HUDEP-2 (cell line): Measurements from ENCODE around the gene IQGAP3.
A peak's percentile ranks its signal among the peaks of the same experiment; 100 is the strongest.
"Not testable (repeated sequence)": the region's sequence is repeated elsewhere in the genome, so short reads cannot be mapped to it uniquely, and the experiment has no call there.

Source experiments
- DNase-seq, 76 experiments: peaks; one replicate each; lab custom pipeline; 2025; ENCODE audit not compliant: unreplicated experiment in 76 of 76; lab: John Stamatoyannopoulos, UW

Gene IQGAP3

GRCh38 chr1:156578055-156578454 is 5.7 kb upstream of the IQGAP3 start:
- no peak for DNase-seq

DNA sequence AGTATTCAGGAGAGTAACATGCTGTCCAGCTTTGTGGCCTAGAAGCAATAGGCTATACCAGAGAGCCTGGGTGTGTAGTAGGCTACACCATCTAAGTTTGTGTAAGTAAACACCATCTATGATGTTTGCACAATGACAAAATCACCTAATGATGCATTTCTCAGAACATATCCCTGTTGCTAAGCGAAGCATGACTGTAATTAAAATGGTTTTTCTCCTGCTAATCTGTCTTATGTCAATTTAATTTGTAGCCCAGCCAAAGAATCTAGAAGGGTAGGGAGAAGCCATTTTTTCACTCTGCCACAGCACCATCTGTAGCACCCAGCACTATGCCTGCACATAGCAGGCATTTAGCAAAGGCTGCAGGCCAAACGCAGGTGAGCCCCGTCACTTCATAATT is 5.2 kb upstream of the IQGAP3 start:
- no peak for DNase-seq

DNA sequence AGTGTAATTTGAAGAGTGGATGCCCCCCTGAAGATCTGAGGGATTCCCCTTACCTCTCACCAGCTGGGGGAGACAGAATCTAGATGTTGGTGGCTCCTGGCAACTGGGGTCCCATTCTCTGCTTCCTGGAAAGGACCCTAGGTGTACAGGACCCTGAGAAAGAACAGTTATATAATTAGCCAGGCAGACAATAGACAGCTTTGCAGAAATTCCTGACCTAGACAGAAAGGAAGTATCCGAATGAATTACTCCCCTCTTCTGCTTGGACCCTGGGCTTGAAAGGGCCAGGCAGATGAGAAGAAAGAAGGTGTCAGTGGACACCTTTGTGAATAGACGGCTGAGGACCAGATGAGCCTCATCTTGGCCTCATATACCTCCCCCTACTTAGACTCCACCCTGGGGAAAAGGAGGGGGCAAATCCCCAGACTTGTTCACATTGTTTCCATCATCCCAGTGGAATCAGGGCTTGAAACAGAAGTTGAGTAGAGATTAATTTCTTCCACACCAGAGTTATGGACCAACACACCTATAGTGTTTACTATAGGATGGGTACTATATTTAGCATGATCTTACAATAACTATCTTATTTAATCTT is 1.8 kb upstream of the IQGAP3 start:
- no peak for DNase-seq

DNA sequence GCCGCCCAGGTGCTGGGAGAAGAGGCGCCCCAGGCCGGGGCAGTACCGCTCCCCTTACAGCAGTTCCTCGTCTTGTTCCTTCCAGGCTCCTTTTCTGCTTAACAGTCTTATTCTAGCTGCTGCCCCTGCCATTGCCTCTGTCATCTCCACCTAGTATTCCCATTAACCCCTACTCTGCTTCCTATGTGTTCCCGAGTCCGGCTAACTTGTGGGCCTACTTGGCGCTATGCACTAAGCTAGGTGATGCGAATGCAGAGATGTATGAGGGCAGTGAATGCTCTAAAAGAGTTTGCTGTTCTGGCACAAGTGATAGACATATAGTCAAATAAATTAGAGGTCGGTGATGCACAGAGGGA is 276 bp upstream of the IQGAP3 start:
- DNase-seq = no peak

GRCh38 chr1:156571261-156571852 is 1.0 kb downstream of the IQGAP3 start:
- DNase-seq = no peak

DNA sequence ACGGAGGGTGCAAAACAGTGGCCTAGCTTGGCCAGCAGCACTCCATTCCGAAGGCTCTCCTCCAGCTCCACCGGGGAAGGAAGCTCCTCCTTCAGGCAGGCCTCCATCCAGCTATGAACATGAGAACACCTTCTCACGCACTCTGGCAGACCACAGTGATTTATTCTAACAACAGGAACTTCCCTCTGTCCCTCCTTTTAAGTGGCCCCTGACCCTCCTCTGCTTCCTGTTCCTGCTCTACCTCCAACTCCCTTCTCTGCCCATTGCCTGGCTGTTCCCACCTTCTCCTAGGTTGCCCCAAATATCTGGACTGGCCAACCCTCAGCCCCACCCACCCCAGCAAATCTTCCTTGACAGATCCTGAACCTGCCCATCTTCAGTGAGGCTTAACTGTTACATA is 5.9 kb downstream of the IQGAP3 start:
- DNase-seq = no peak

DNA sequence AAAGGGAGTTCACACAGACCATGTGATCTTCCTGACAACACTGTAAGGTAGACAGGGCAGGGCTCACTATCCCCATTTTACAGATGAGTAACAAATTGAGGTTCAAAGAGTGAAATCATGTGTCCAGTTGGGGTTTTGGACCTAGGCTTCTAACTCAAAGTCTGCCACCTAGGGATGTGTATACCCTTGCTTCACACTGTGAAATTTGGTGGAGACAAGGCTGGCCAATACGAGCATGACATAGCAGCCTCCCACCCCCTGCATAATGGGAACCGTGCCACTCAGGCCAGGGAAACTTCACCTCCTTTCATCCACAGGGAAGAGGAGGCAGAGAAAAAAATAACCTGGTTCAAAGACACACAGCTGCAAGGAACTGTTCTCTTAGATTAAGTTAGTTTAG is 6.8 kb downstream of the IQGAP3 start:
- DNase-seq = no peak

- DNase-seq = peak in 1 of 76 experiments; percentile 2
These were observed 11.7 kb downstream of the IQGAP3 start for GRCh38 chr1:156560585-156561163.

DNA sequence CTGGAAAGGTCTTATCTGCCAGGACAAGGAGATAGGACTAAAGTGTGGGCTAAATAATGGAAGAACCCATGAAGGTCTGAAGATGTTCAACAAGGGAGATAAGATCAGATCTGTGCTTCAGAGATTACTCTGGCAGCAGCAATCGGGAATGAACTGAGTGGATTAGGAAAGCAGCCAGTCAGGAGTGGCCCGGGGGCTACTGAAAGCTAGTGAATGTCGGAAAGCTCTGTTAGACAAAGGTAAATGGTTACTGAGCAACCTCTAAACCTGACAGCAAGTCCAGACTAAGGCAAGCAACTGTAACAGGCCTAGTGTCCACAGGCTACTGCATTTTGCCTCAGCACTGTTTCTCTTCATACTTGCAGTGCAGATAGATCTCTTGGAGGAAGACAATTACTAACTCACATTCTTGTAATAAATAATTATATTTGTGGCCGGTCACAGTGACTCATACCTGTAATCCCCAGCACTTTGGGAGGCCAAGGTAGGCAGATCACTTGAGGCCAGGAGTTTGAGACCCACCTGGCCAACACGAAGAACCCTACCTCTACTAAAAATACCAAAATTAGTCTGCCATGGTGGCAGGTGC is 12.5 kb downstream of the IQGAP3 start:
- DNase-seq = no peak

GRCh38 chr1:156559086-156559796 is 13.1 kb downstream of the IQGAP3 start:
- no peak for DNase-seq

- no peak for DNase-seq
These were observed 16.0 kb downstream of the IQGAP3 start for GRCh38 chr1:156556354-156556753.

GRCh38 chr1:156555715-156556114 is 16.6 kb downstream of the IQGAP3 start:
- no peak for DNase-seq

DNA sequence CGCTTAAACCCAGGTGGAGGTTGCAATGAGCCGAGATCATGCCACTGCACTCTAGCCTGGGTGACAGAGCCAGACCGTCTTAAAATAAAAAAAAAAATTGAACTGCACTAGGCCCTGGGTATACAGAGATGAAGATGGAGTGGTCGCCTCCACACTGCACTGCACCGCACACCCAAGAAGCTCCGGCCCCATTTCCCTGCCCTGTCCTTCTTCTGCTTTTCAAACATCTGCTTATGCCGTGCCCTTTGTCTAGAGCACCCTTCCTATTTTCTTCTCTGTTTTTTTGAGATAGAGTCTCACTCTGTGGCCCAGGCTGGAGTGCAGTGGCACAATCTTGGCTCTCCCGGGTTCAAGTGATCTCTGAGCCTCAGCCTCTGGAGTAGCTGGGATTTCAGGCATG is 17.4 kb downstream of the IQGAP3 start:
- DNase-seq = no peak

- no peak for DNase-seq
These were observed 18.4 kb downstream of the IQGAP3 start for GRCh38 chr1:156553860-156554485.

- not testable (repeated sequence) for DNase-seq
These were observed 19.4 kb downstream of the IQGAP3 start for GRCh38 chr1:156552937-156553336.

DNA sequence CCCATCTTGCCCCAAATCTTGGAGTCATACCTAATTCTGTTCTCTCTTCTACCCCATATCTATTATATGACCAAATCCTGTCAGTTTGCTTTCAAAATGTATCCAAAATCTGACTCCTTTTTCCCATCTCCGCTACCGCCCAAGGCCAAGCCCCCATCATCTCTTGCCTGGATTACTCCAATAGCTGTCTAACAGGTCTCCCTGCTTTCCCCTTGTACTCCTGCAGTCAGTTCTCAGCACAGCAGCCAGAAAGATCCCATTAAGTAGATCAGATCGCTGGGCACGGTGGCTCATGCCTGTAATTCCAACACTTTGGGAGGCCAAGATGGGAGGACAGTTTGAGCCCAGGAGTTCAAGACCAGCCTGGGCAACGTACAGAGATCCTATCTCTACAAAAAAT is 19.8 kb downstream of the IQGAP3 start:
- no peak for DNase-seq

DNA sequence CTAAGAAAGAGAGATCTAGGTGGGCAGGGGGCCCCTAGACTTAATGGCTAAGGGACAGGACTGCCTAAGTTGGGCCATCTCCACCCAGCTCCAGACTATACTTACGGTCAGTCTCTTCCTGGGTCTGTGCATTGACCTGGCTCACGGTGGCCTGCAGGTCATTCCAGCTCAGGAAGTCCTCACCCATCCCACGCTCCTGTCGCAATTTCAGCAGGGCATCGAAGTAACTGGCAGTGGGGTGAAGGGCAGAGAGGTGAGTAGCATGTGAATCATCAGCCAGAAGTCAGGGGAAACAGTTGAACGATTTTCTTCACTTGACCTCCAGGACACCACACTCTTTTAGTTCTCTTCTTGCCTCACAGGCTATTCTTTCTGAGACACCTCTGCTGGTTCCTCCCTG is 20.5 kb downstream of the IQGAP3 start:
- no peak for DNase-seq

DNA sequence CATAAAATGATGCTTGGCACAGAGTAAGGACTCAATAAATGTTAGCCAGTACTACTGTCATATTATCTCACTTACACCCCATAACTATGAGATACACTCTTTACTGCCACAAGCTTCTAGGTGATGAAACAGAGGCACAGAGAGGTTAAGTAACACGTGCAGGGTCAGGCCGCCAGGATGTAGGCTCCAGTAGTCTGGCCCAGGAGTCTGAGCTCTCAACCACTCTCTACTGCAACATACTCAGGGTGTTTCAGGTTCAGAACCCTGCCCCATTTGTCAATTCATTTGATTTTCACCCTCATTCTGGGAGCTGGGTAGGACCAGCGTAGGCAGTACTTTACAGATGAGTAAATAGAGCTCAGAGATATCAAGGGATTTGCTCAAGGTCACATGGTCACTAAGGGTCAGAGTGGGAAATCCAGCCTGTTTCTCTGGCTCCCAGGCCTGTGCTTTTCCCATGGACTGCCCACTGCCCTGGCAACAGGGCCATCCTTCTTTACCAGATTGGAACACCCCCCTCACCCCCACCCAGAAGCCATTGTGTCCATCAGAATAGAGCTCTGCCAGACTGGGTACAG is 21.2 kb downstream of the IQGAP3 start:
- no peak for DNase-seq

GRCh38 chr1:156550346-156550745 is 22.0 kb downstream of the IQGAP3 start:
- no peak for DNase-seq

DNA sequence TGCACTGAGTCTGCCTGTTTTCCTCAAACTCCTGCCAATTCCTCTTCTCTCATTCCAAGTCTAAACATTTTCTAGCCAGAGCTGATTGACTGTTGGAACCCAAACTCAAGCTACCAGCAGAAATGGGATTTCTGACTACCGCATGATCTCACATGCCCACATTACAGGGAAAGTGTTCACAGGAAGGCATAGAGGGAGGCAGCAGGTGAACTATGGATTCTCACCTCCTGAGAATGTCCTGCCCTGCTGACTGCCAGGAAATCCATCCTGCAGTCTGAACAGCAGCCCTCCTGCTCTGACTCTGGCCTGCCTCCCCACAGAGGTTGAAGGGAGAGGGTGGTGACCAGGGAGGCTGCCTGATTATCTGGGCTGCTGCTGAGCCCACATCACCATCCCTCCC is 22.5 kb downstream of the IQGAP3 start:
- no peak for DNase-seq

DNA sequence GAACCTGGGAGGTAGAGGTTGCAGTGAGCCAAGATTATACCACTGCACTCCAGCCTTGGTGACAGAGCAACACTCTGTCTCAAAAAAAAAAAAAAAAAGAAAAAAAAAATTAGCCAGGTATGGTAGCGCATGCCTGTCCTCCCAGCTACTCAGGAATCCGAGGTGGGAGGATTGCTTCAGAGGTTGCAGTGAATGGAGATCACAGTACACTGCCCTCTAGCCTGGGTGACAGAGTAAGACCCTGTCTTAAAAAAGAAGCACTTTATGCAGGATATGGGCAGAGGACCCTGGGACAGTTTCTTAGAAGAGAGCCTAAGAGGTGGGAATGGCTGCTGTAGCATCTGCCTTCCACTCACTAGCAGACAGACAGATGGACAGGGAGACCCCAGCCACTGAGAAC is 23.0 kb downstream of the IQGAP3 start:
- DNase-seq = no peak
